ENCODE results near the gene PDGFA.

PDGFA gene

GRCh38 chr7:538764-539685, 19.4 kb upstream of the PDGFA start:
- no peak for TF ChIP-seq SIN3A (IDR thresholded peaks at IDR 0.05; ENCODE audit: borderline replicate concordance, insufficient read depth, low read length)
- no peak for TF ChIP-seq FOXP2 (optimal IDR thresholded peaks at IDR 0.05; ENCODE audit: borderline replicate concordance, extremely low read depth, extremely low read length, insufficient read depth)

DNA sequence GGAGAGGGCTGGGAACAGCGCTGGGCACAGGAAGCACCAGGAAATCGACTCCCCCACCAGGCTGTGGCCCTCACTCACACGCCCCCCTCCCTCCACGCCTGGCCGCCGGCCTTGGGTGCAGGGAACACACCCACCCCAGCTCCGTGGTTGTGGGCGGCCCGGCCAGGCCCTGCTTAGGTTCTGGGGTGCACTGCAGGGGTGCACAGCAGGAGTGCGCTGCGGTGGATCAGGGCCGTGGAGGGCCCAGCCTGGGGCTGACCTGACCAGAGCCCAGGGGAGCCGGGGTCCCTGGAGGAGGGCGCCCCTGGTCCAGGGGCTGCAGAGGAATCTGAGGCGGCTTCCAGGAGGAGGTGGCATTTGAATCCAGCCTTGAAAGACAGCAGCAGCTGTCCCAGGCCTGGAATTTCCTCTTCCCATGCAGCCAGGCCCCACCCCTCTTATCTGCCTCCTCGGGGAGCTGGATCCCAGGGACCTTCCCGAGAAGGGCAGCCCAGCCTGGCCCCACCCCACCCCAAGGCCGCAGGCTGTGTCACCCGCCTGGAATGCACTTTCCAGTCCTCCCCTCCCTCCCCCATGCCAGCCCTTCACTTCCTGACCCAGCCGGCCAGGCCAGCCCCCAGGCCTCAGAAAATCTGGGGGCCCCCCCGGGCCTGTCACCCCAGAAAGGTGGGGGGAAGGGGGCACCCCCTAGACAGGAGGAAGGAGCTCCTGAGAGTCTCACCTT, 18.4 kb upstream of the PDGFA start:
- TF ChIP-seq POLR2AphosphoS5 (IDR thresholded peaks at IDR 0.05; ENCODE audit: low read depth, low read length) (no peak), SIN3A (IDR thresholded peaks at IDR 0.05; ENCODE audit: borderline replicate concordance, insufficient read depth, low read length) (no peak), TAF1 (IDR thresholded peaks at IDR 0.05; ENCODE audit: borderline replicate concordance, insufficient read depth, low read length) (no peak), FOXP2 (optimal IDR thresholded peaks at IDR 0.05; ENCODE audit: borderline replicate concordance, extremely low read depth, extremely low read length, insufficient read depth) (no peak)
- TF ChIP-seq, protein P1, sequence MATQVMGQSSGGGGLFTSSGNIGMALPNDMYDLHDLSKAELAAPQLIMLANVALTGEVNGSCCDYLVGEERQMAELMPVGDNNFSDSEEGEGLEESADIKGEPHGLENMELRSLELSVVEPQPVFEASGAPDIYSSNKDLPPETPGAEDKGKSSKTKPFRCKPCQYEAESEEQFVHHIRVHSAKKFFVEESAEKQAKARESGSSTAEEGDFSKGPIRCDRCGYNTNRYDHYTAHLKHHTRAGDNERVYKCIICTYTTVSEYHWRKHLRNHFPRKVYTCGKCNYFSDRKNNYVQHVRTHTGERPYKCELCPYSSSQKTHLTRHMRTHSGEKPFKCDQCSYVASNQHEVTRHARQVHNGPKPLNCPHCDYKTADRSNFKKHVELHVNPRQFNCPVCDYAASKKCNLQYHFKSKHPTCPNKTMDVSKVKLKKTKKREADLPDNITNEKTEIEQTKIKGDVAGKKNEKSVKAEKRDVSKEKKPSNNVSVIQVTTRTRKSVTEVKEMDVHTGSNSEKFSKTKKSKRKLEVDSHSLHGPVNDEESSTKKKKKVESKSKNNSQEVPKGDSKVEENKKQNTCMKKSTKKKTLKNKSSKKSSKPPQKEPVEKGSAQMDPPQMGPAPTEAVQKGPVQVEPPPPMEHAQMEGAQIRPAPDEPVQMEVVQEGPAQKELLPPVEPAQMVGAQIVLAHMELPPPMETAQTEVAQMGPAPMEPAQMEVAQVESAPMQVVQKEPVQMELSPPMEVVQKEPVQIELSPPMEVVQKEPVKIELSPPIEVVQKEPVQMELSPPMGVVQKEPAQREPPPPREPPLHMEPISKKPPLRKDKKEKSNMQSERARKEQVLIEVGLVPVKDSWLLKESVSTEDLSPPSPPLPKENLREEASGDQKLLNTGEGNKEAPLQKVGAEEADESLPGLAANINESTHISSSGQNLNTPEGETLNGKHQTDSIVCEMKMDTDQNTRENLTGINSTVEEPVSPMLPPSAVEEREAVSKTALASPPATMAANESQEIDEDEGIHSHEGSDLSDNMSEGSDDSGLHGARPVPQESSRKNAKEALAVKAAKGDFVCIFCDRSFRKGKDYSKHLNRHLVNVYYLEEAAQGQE (IDR thresholded peaks at IDR 0.05; ENCODE audit: insufficient read depth in 1 of 2, low read depth in 2 of 2, low read length in 2 of 2), result no peak

- TF ChIP-seq, protein P1 (IDR thresholded peaks at IDR 0.05; ENCODE audit: insufficient read depth in 1 of 2, low read depth in 2 of 2, low read length in 2 of 2), result no peak
Observed at GRCh38 chr7:536231-536630, 16.6 kb upstream of the PDGFA start.

DNA sequence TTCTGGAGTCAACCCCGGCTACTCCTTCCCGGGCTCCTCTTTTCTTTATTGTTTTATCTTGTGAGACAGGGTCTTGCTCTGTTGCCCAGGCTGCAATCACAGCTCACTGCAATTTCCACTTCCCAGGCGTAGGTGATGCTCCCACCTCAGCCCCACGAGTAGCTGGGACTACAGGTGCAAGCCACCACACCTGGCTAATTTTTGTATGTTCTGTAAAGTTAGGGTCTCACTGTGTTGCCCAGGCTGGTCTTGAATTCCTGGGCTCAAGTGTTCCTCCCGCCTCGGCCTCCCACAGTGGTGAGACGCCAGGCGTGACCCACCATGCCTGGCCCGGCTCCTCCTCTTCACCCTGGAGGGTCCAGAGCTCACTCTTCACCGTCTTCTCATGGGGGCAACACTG, 15.3 kb upstream of the PDGFA start:
- TF ChIP-seq FOXP2 (optimal IDR thresholded peaks at IDR 0.05; ENCODE audit: borderline replicate concordance, extremely low read depth, extremely low read length, insufficient read depth), result no peak
- TF ChIP-seq POLR2AphosphoS5 (IDR thresholded peaks at IDR 0.05; ENCODE audit: low read depth, low read length), result no peak
- TF ChIP-seq, protein P1 (IDR thresholded peaks at IDR 0.05; ENCODE audit: insufficient read depth in 1 of 2, low read depth in 2 of 2, low read length in 2 of 2), result no peak
- TF ChIP-seq TAF1 (IDR thresholded peaks at IDR 0.05; ENCODE audit: borderline replicate concordance, insufficient read depth, low read length), result no peak
- TF ChIP-seq SIN3A (IDR thresholded peaks at IDR 0.05; ENCODE audit: borderline replicate concordance, insufficient read depth, low read length), result no peak

DNA sequence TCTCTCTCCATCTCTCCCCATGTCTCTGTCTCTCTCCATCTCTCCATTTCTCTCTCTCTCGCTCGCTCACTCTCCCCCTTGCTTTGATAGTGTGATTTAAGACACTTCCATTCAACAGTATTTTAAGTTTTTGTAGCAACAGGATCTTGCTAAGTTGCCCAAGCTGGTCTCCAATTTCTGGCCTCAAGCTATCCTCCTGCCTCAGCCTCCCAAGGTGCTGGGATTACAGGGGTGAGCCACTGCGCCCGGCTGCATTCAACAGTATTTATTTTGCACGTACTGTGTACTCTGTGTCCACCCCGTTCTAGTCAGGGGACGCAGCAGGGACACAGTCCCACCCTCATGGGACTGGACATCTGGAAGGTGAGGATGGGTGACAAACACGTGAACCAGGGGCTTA, 14.4 kb upstream of the PDGFA start:
- TF ChIP-seq SIN3A (IDR thresholded peaks at IDR 0.05; ENCODE audit: borderline replicate concordance, insufficient read depth, low read length), result no peak
- no peak for TF ChIP-seq POLR2AphosphoS5 (IDR thresholded peaks at IDR 0.05; ENCODE audit: low read depth, low read length)
- no peak for TF ChIP-seq FOXP2 (optimal IDR thresholded peaks at IDR 0.05; ENCODE audit: borderline replicate concordance, extremely low read depth, extremely low read length, insufficient read depth)
- TF ChIP-seq, protein P1 (IDR thresholded peaks at IDR 0.05; ENCODE audit: insufficient read depth in 1 of 2, low read depth in 2 of 2, low read length in 2 of 2), result no peak
- TF ChIP-seq TAF1 (IDR thresholded peaks at IDR 0.05; ENCODE audit: borderline replicate concordance, insufficient read depth, low read length), result no peak
